Measurements from ENCODE around the gene XG.

DNA sequence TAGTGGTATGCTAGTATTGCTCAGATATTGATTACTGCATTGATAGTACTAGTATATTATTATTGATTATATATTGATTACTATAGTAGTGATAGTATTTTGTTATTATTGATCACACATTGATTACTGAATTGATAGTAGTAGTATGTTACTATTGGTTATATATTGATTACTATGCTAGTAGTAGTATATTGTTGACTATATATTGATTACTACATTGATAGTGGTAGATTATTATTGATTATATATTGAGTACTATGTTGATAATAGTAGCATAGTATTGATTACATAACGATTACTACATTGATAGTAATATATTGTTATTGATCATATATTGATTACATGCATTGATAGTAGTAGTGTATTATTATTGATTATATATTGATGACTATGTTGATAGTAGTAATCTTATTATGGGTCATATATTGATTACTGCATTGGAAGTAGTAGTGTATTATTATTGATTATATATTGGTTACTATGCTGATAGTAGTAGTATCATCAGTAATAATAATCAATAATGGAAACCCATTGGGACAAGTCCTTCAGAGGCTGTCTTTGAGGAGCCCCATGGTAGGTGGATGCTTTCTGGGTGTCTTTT, 107.5 kb downstream of the XG start:
- TF ChIP-seq, protein P1, sequence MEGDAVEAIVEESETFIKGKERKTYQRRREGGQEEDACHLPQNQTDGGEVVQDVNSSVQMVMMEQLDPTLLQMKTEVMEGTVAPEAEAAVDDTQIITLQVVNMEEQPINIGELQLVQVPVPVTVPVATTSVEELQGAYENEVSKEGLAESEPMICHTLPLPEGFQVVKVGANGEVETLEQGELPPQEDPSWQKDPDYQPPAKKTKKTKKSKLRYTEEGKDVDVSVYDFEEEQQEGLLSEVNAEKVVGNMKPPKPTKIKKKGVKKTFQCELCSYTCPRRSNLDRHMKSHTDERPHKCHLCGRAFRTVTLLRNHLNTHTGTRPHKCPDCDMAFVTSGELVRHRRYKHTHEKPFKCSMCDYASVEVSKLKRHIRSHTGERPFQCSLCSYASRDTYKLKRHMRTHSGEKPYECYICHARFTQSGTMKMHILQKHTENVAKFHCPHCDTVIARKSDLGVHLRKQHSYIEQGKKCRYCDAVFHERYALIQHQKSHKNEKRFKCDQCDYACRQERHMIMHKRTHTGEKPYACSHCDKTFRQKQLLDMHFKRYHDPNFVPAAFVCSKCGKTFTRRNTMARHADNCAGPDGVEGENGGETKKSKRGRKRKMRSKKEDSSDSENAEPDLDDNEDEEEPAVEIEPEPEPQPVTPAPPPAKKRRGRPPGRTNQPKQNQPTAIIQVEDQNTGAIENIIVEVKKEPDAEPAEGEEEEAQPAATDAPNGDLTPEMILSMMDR (IDR thresholded peaks at IDR 0.05; ENCODE audit: insufficient read depth, low read length, poor library complexity, severe bottlenecking), result no peak
- no peak for TF ChIP-seq EZH2phosphoT487 (conservative IDR thresholded peaks at IDR 0.05; ENCODE audit: low read length)

Measured in SU-DHL-6 (cell line).